GM23338 (cell line): ENCODE data around the gene NAP1L4. TPM values are rescaled to one million over a fixed set of nuclear protein-coding genes. Genes with fewer than 3 reads are reported as not detected.

ENCODE experiments used
- ATAC-seq: fragments of 200-7000 bp; cut with Tn5 transposase; 3 replicates; pipeline ENCODE4 v1.9.1; 2020
- DNase-seq: peaks from one replicate; pipeline ENCODE4 v3.0.0-alpha.2; 2015; ENCODE audit warnings: low spot score
- H2AFZ ChIP-seq: fragments of 200-600 bp; sonication (generic); 2 replicates; pipeline ENCODE4 v1.8.0; 2016; ENCODE audit warnings: antibody characterized with exemption, mild to moderate bottlenecking, moderate library complexity
- H3F3A ChIP-seq: fragments of 200-600 bp; sonication (generic); replicated peaks from 2 replicates; pipeline ENCODE4 v1.8.0; 2017; ENCODE audit warnings: antibody characterized with exemption, mixed run types, low read depth
- H3K27ac ChIP-seq: fragments of 200-600 bp; sonication (generic); 2 replicates; pipeline ENCODE4 v1.6.1; 2016; ENCODE audit warnings: low read depth
- H3K27me3 ChIP-seq: fragments of 200-600 bp; sonication (generic); 2 replicates; pipeline ENCODE4 v1.8.0; 2016; ENCODE audit warnings: mild to moderate bottlenecking, mixed run types, moderate library complexity; ENCODE audit not compliant: insufficient read depth
- H3K36me3 ChIP-seq: fragments of 200-600 bp; sonication (generic); 2 replicates; pipeline ENCODE4 v1.8.0; 2016; ENCODE audit warnings: mild to moderate bottlenecking; ENCODE audit not compliant: insufficient read depth
- H3K4me1 ChIP-seq: fragments of 200-600 bp; sonication (generic); 2 replicates; pipeline ENCODE4 v1.8.0; 2016; ENCODE audit warnings: mild to moderate bottlenecking, moderate library complexity; ENCODE audit not compliant: insufficient read depth
- H3K4me2 ChIP-seq: fragments of 200-600 bp; sonication (generic); 2 replicates; pipeline ENCODE4 v1.7.1; 2017; ENCODE audit warnings: mixed run types
- H3K4me3 ChIP-seq: fragments of 200-600 bp; sonication (generic); 2 replicates; pipeline ENCODE4 v1.6.1; 2016; ENCODE audit warnings: mixed run types
- H3K79me2 ChIP-seq: fragments of 200-600 bp; sonication (generic); replicated peaks from 2 replicates; pipeline ENCODE4 v1.8.0; 2017; ENCODE audit warnings: mild to moderate bottlenecking; ENCODE audit not compliant: insufficient read depth
- H3K9me2 ChIP-seq: fragments of 200-600 bp; sonication (generic); 2 replicates; pipeline ENCODE4 v1.8.0; 2017; ENCODE audit not compliant: insufficient read depth
- H4K20me1 ChIP-seq: fragments of 200-600 bp; sonication (generic); replicated peaks from 2 replicates; pipeline ENCODE4 v1.8.0; 2017; ENCODE audit warnings: mild to moderate bottlenecking; ENCODE audit not compliant: insufficient read depth
- H3K27ac Mint-ChIP-seq: 2 replicates; pipeline ENCODE4 v1.8.0; 2020; ENCODE audit warnings: inconsistent platforms, mild to moderate bottlenecking, moderate library complexity, mixed read lengths
- H3K27me3 Mint-ChIP-seq: 3 replicates; pipeline ENCODE4 v1.8.0; 2022; ENCODE audit warnings: low read depth, mild to moderate bottlenecking, moderate library complexity, mixed read lengths, inconsistent platforms; ENCODE audit not compliant: insufficient read depth, poor library complexity
- H3K36me3 Mint-ChIP-seq: 3 replicates; pipeline ENCODE4 v1.8.0; 2021; ENCODE audit warnings: low read depth, mild to moderate bottlenecking, inconsistent platforms, moderate library complexity, mixed read lengths
- H3K4me1 Mint-ChIP-seq: 3 replicates; pipeline ENCODE4 v1.8.0; 2020; ENCODE audit warnings: mild to moderate bottlenecking, inconsistent platforms, mixed read lengths
- H3K4me3 Mint-ChIP-seq: 3 replicates; pipeline ENCODE4 v1.8.0; 2021; ENCODE audit warnings: moderate library complexity, mild to moderate bottlenecking, inconsistent platforms, mixed read lengths
- H3K9me3 Mint-ChIP-seq: 3 replicates; pipeline ENCODE4 v1.8.0; 2020; ENCODE audit warnings: moderate library complexity, mild to moderate bottlenecking, inconsistent platforms, mixed read lengths
- CREB1 ChIP-seq: fragments of 250-450 bp; sonication (Bioruptor Pico); IDR thresholded peaks from 2 replicates; pipeline ENCODE4 v1.5.0; 2020; ENCODE audit warnings: low read depth, mild to moderate bottlenecking, moderate library complexity
- CTCF ChIP-seq, 2 experiments: fragments of 200-600 bp in 1 of 2; sonication (generic) in 1 of 2; conservative IDR thresholded peaks; 2 replicates each; pipeline versions ENCODE4 v1.5.1 to v1.6.1; 2016 to 2017; ENCODE audit warnings: antibody characterized with exemption in 2 of 2, low read depth in 2 of 2, mild to moderate bottlenecking in 2 of 2, moderate library complexity in 1 of 2
- ETS1 ChIP-seq: IDR thresholded peaks from 2 replicates; pipeline ENCODE4 v1.6.1; 2016; ENCODE audit warnings: antibody characterized with exemption
- EZH2 ChIP-seq: fragments of 200-600 bp; sonication (generic); IDR thresholded peaks from one replicate; pipeline ENCODE4 v1.8.0; 2017; ENCODE audit warnings: antibody characterized with exemption, mild to moderate bottlenecking, low read depth; ENCODE audit not compliant: unreplicated experiment
- EZH2phosphoT487 ChIP-seq: fragments of 200-600 bp; sonication (generic); IDR thresholded peaks from one replicate; pipeline ENCODE4 v1.8.1; 2018; ENCODE audit warnings: antibody characterized with exemption; ENCODE audit not compliant: unreplicated experiment
- JUNB ChIP-seq: IDR thresholded peaks from one replicate; pipeline ENCODE4 v1.6.1; 2016; ENCODE audit warnings: antibody characterized with exemption; ENCODE audit not compliant: unreplicated experiment
- POLR2AphosphoS5 ChIP-seq: IDR thresholded peaks from 2 replicates; pipeline ENCODE4 v1.6.1; 2016; ENCODE audit warnings: antibody characterized with exemption, low read depth
- STAT1 ChIP-seq: IDR thresholded peaks from one replicate; pipeline ENCODE4 v1.6.1; 2016; ENCODE audit warnings: antibody characterized with exemption; ENCODE audit not compliant: unreplicated experiment
- polyA plus RNA-seq: library from polyadenylated mRNA; unstranded; fragments of >200 nt; fragmentation: Nextera tagmentation; extraction: Ambion mirVana; gene quantifications from 2 replicates; pipeline ENCODE4 v1.2.1, GENCODE V29; 2016
- total RNA-seq: library from RNA; depleted of rRNA; stranded (reverse); fragments of >200 nt; shearing (Covaris generic); gene quantifications from 2 replicates; pipeline ENCODE4 v1.2.3, GENCODE V29; 2014
- TF ChIP-seq, protein P1 (sequence below): IDR thresholded peaks from one replicate; pipeline ENCODE4 v1.6.1; 2018; ENCODE audit warnings: antibody characterized with exemption; ENCODE audit not compliant: unreplicated experiment
- TF ChIP-seq, protein P2 (sequence below): fragments of 250-450 bp; sonication (Bioruptor Pico); IDR thresholded peaks from 2 replicates; pipeline ENCODE4 v1.5.0; 2020; ENCODE audit warnings: mild to moderate bottlenecking, moderate library complexity

Gene NAP1L4
- total and polyA plus RNA-seq, 2 experiments from 2014 or later, result 181 to 189 TPM

DNA sequence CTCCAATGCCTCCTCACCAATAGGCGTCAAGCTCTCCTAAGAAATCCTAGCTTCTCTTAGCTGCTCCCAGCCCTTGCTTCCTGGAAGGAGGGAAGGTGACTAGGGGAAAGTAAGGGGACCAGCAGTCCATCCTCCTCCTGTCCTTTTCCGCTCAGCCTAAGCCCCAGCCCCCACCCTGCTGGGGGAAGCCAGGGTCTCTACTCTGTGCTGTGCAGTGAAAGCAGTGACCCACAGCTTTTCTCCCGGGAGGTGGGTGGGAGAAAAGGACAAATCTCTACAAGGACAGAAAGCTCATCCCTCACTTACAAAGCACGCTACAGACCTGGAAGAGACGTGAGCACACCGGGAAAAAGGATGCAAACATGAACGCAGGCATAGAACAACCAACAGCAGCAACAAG, 32.0 kb downstream of the NAP1L4 start:
- Histone ChIP-seq H3K36me3 (peaks cover 73% of the 10 kb centered on the region), H3K27ac (peak overlapping the region; percentile 14; the same call in 1 of the 2 replicates), H3K9me2 (no peaks in the 10 kb centered on the region), H2AFZ (no peak overlapping the region), H3K4me3 (no peak overlapping the region), H4K20me1 (peaks cover 64% of the 10 kb centered on the region), H3K79me2 (peaks cover 74% of the 10 kb centered on the region), H3K27me3 (no peaks in the 10 kb centered on the region), H3K4me2 (no peak overlapping the region), H3K4me1 (peaks cover 27% of the 10 kb centered on the region), H3F3A (0 out of 2 replicates have a peak, but pooled peaks cover 19% of the 10 kb centered on the region)
- H3K4me3 Mint-ChIP-seq, result no peak overlapping the region
- no peak for TF ChIP-seq EZH2
- TF ChIP-seq, protein P1, sequence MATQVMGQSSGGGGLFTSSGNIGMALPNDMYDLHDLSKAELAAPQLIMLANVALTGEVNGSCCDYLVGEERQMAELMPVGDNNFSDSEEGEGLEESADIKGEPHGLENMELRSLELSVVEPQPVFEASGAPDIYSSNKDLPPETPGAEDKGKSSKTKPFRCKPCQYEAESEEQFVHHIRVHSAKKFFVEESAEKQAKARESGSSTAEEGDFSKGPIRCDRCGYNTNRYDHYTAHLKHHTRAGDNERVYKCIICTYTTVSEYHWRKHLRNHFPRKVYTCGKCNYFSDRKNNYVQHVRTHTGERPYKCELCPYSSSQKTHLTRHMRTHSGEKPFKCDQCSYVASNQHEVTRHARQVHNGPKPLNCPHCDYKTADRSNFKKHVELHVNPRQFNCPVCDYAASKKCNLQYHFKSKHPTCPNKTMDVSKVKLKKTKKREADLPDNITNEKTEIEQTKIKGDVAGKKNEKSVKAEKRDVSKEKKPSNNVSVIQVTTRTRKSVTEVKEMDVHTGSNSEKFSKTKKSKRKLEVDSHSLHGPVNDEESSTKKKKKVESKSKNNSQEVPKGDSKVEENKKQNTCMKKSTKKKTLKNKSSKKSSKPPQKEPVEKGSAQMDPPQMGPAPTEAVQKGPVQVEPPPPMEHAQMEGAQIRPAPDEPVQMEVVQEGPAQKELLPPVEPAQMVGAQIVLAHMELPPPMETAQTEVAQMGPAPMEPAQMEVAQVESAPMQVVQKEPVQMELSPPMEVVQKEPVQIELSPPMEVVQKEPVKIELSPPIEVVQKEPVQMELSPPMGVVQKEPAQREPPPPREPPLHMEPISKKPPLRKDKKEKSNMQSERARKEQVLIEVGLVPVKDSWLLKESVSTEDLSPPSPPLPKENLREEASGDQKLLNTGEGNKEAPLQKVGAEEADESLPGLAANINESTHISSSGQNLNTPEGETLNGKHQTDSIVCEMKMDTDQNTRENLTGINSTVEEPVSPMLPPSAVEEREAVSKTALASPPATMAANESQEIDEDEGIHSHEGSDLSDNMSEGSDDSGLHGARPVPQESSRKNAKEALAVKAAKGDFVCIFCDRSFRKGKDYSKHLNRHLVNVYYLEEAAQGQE, result no peak
- no peak for TF ChIP-seq POLR2AphosphoS5
- no peak for TF ChIP-seq STAT1
- no peak for TF ChIP-seq EZH2phosphoT487
- no peak for TF ChIP-seq CTCF (conservative IDR thresholded peaks at IDR 0.05; ENCODE audit: low read depth in 2 of 2)
- no peak for TF ChIP-seq JUNB
- TF ChIP-seq ETS1, result no peak
- TF ChIP-seq CREB1 (CRISPR knock-in tag), result no peak
- TF ChIP-seq, protein P2, sequence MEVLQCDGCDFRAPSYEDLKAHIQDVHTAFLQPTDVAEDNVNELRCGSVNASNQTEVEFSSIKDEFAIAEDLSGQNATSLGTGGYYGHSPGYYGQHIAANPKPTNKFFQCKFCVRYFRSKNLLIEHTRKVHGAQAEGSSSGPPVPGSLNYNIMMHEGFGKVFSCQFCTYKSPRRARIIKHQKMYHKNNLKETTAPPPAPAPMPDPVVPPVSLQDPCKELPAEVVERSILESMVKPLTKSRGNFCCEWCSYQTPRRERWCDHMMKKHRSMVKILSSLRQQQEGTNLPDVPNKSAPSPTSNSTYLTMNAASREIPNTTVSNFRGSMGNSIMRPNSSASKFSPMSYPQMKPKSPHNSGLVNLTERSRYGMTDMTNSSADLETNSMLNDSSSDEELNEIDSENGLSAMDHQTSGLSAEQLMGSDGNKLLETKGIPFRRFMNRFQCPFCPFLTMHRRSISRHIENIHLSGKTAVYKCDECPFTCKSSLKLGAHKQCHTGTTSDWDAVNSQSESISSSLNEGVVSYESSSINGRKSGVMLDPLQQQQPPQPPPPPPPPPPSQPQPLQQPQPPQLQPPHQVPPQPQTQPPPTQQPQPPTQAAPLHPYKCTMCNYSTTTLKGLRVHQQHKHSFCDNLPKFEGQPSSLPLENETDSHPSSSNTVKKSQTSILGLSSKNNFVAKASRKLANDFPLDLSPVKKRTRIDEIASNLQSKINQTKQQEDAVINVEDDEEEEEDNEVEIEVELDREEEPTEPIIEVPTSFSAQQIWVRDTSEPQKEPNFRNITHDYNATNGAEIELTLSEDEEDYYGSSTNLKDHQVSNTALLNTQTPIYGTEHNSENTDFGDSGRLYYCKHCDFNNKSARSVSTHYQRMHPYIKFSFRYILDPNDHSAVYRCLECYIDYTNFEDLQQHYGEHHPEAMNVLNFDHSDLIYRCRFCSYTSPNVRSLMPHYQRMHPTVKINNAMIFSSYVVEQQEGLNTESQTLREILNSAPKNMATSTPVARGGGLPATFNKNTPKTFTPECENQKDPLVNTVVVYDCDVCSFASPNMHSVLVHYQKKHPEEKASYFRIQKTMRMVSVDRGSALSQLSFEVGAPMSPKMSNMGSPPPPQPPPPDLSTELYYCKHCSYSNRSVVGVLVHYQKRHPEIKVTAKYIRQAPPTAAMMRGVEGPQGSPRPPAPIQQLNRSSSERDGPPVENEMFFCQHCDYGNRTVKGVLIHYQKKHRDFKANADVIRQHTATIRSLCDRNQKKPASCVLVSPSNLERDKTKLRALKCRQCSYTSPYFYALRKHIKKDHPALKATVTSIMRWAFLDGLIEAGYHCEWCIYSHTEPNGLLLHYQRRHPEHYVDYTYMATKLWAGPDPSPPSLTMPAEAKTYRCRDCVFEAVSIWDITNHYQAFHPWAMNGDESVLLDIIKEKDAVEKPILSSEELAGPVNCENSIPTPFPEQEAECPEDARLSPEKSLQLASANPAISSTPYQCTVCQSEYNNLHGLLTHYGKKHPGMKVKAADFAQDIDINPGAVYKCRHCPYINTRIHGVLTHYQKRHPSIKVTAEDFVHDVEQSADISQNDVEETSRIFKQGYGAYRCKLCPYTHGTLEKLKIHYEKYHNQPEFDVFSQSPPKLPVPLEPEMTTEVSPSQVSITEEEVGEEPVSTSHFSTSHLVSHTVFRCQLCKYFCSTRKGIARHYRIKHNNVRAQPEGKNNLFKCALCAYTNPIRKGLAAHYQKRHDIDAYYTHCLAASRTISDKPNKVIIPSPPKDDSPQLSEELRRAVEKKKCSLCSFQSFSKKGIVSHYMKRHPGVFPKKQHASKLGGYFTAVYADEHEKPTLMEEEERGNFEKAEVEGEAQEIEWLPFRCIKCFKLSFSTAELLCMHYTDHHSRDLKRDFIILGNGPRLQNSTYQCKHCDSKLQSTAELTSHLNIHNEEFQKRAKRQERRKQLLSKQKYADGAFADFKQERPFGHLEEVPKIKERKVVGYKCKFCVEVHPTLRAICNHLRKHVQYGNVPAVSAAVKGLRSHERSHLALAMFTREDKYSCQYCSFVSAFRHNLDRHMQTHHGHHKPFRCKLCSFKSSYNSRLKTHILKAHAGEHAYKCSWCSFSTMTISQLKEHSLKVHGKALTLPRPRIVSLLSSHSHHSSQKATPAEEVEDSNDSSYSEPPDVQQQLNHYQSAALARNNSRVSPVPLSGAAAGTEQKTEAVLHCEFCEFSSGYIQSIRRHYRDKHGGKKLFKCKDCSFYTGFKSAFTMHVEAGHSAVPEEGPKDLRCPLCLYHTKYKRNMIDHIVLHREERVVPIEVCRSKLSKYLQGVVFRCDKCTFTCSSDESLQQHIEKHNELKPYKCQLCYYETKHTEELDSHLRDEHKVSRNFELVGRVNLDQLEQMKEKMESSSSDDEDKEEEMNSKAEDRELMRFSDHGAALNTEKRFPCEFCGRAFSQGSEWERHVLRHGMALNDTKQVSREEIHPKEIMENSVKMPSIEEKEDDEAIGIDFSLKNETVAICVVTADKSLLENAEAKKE (CRISPR knock-in tag), result no peak
- H3K27ac Mint-ChIP-seq, result no peak overlapping the region; the same call in 1 of the 2 replicates
- ATAC-seq, result no peak; the same call in 2 of the 3 replicates
- peaks cover 92% of the 10 kb centered on the region for H3K36me3 Mint-ChIP-seq
- DNase-seq, result no peak
- H3K27me3 Mint-ChIP-seq, result peaks cover 8% of the 10 kb centered on the region
- H3K4me1 Mint-ChIP-seq, result peaks cover 29% of the 10 kb centered on the region
- no peaks in the 10 kb centered on the region for H3K9me3 Mint-ChIP-seq
